Smooth muscle cell (in vitro differentiated cells): ENCODE measurements around the gene UBA3. TPM values are rescaled to one million over a fixed set of nuclear protein-coding genes. Genes with fewer than 3 reads are reported as not detected.

Experiments
- DNase-seq: peaks from one replicate; lab custom pipeline; 2025; ENCODE audit not compliant: unreplicated experiment; lab: John Stamatoyannopoulos, UW
- H2AFZ ChIP-seq: fragments of 200-600 bp; sonication (generic); 2 replicates; pipeline ENCODE4 v1.6.0; 2016; ENCODE audit warnings: antibody characterized with exemption, low read depth, mild to moderate bottlenecking
- H3F3A ChIP-seq: fragments of 200-600 bp; sonication (generic); 2 replicates; pipeline ENCODE4 v1.6.0; 2017; ENCODE audit warnings: antibody characterized with exemption, low read depth
- H3K27ac ChIP-seq: fragments of 200-600 bp; sonication (generic); 2 replicates; pipeline ENCODE4 v1.5.1; 2016; ENCODE audit warnings: low read depth, mild to moderate bottlenecking
- H3K27me3 ChIP-seq: fragments of 200-600 bp; sonication (generic); 2 replicates; pipeline ENCODE4 v1.6.1; 2016; ENCODE audit warnings: low read depth, mild to moderate bottlenecking
- H3K36me3 ChIP-seq: fragments of 200-600 bp; sonication (generic); 2 replicates; pipeline ENCODE4 v1.5.1; 2016; ENCODE audit warnings: low read depth
- H3K4me1 ChIP-seq: fragments of 200-600 bp; sonication (generic); 2 replicates; pipeline ENCODE4 v1.5.1; 2016; ENCODE audit warnings: low read depth
- H3K4me2 ChIP-seq: fragments of 200-600 bp; sonication (generic); 2 replicates; pipeline ENCODE4 v1.6.0; 2016; ENCODE audit warnings: mild to moderate bottlenecking
- H3K4me3 ChIP-seq: fragments of 200-600 bp; sonication (generic); 2 replicates; pipeline ENCODE4 v1.5.1; 2016; ENCODE audit warnings: mild to moderate bottlenecking
- H3K79me2 ChIP-seq: fragments of 200-600 bp; sonication (generic); 2 replicates; pipeline ENCODE4 v1.6.0; 2016; ENCODE audit warnings: low read depth, mild to moderate bottlenecking
- H3K9ac ChIP-seq: fragments of 200-600 bp; sonication (generic); 2 replicates; pipeline ENCODE4 v1.6.0; 2016; ENCODE audit warnings: low read depth
- H3K9me3 ChIP-seq: fragments of 200-600 bp; sonication (generic); replicated peaks from 2 replicates; pipeline ENCODE4 v1.5.1; 2016; ENCODE audit warnings: low read depth
- H4K20me1 ChIP-seq: fragments of 200-600 bp; sonication (generic); 2 replicates; pipeline ENCODE4 v1.6.0; 2016; ENCODE audit warnings: low read depth
- CTCF ChIP-seq: fragments of 200-600 bp; sonication (generic); IDR thresholded peaks from 2 replicates; pipeline ENCODE4 v1.5.1; 2017; ENCODE audit warnings: borderline replicate concordance, mild to moderate bottlenecking, antibody characterized with exemption; ENCODE audit not compliant: insufficient read depth, poor library complexity, severe bottlenecking
- WGBS: methylation state at CpG from one replicate; pipeline ENCODE4 v1.1.7; 2016; ENCODE audit warnings: low lambda C conversion rate; 5-methylcytosine and 5-hydroxymethylcytosine counted together
- polyA plus RNA-seq: library from polyadenylated mRNA; unstranded; fragments of >200 nt; fragmentation: Nextera tagmentation; extraction: Ambion mirVana; gene quantifications from 2 replicates; pipeline ENCODE4 v1.2.1, GENCODE V29; 2016
- total RNA-seq: library from RNA; depleted of rRNA; stranded (reverse); fragments of >200 nt; gene quantifications from 2 replicates; pipeline ENCODE4 v1.2.3, GENCODE V29; 2014

The UBA3 gene
- total and polyA plus RNA-seq, 2 experiments from 2014 or later: 47.5 to 71.2 TPM

DNA sequence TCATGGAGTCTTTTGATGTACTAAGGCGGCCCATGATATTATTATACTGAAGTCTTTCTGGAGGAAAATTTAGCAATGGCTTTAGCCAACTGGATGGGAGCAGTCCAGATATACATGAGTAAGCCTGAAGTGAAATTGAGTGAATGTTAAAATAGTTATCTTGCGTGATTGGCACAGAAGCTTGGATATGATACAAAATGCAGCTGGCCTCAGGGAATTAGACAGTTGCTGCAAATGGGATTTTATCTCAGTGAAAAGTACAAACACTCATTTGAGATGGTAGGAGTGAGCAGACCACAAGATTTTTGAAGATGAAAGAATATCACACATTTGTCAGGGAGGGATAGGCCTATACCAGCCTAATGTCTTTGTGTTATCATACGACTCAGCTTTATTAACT is 33.4 kb upstream of the UBA3 start:
- Histone ChIP-seq H3K4me3 (no peak overlapping the region), H3K4me2 (peak overlapping the region; percentile 3), H4K20me1 (no peaks in the 10 kb centered on the region), H3K27ac (peak overlapping the region; percentile 2), H2AFZ (no peak overlapping the region), H3F3A (peaks cover 8% of the 10 kb centered on the region), H3K4me1 (no peaks in the 10 kb centered on the region), H3K36me3 (no peaks in the 10 kb centered on the region), H3K9ac (no peak overlapping the region), H3K27me3 (no peaks in the 10 kb centered on the region), H3K79me2 (no peaks in the 10 kb centered on the region), H3K9me3 (no peaks in the 10 kb centered on the region)
- TF ChIP-seq CTCF: no peak
- no peak for DNase-seq
- 42% methylated on average over 3 of the region's 3 CpGs for WGBS

GRCh38 chr3:69110941-69111546 is 30.9 kb upstream of the UBA3 start:
- DNase-seq: no peak
- no peaks in the 10 kb centered on the region for H3K36me3 ChIP-seq
- no peaks in the 10 kb centered on the region for H3K27me3 ChIP-seq
- no peak overlapping the region for H3K4me2 ChIP-seq
- H3K9me3 ChIP-seq: no peaks in the 10 kb centered on the region
- H4K20me1 ChIP-seq: no peaks in the 10 kb centered on the region
- H3K79me2 ChIP-seq: no peaks in the 10 kb centered on the region
- H2AFZ ChIP-seq: no peak overlapping the region
- 79% methylated on average over 1 of the region's 1 CpG for WGBS
- H3K4me3 ChIP-seq: no peak overlapping the region
- H3K4me1 ChIP-seq: no peaks in the 10 kb centered on the region
- no peak overlapping the region for H3K9ac ChIP-seq
- TF ChIP-seq CTCF: no peak
- H3F3A ChIP-seq: peaks cover 8% of the 10 kb centered on the region
- H3K27ac ChIP-seq: no peak overlapping the region

DNA sequence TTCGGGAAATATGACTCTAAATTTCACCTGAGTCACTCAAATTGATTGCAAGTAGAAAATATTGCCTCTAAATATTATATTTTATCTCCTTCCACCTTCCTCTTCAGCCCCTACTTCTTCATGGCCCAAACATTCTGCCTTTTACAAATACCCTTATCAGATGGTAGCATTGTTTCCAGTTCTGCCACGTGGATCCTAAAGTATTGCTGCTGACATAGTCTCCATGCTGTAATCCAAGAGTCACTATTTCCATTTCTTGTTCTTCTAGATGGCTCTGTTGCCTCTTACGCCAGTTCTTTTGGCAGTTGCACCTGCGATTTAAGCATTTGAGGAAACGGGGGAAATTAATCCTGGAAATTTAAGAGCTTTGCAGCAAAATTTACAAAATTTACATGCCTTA is 28.6 kb upstream of the UBA3 start:
- H3K79me2 ChIP-seq: no peaks in the 10 kb centered on the region
- no peaks in the 10 kb centered on the region for H3K4me1 ChIP-seq
- 81% methylated on average over 5 of the region's 5 CpGs for WGBS
- no peak overlapping the region for H3K27ac ChIP-seq
- H3K4me2 ChIP-seq: no peak overlapping the region
- TF ChIP-seq CTCF: no peak
- H3K9me3 ChIP-seq: no peaks in the 10 kb centered on the region
- no peak for DNase-seq
- H3F3A ChIP-seq: peaks cover 8% of the 10 kb centered on the region
- no peak overlapping the region for H2AFZ ChIP-seq
- H3K4me3 ChIP-seq: no peak overlapping the region
- H4K20me1 ChIP-seq: no peaks in the 10 kb centered on the region
- no peaks in the 10 kb centered on the region for H3K27me3 ChIP-seq
- no peak overlapping the region for H3K9ac ChIP-seq
- no peaks in the 10 kb centered on the region for H3K36me3 ChIP-seq

DNA sequence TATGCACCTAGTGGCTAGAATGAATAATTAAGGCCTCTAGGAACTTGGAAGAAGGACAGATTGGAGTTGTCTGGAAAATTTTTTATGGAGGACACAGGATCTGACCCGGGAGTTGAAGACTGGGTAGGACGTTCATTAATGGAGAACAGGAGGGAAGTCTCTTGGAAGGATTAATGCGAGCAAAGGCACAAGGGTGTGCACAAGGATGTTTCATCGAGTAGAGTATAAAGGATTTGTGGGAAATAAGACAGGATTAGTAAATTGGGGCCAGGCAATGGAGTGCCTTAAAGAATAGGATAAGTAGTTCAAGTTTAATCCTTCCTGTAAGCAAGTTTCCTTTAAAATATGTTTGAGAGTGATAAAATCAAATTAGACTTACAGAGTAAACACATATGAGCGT is 27.7 kb upstream of the UBA3 start:
- no peak for TF ChIP-seq CTCF
- 59% methylated on average over 5 of the region's 5 CpGs for WGBS
- DNase-seq: no peak
- no peaks in the 10 kb centered on the region for H3K79me2 ChIP-seq
- H4K20me1 ChIP-seq: no peaks in the 10 kb centered on the region
- H3F3A ChIP-seq: no peaks in the 10 kb centered on the region
- no peak overlapping the region for H2AFZ ChIP-seq
- no peaks in the 10 kb centered on the region for H3K36me3 ChIP-seq
- H3K4me1 ChIP-seq: no peaks in the 10 kb centered on the region
- no peak overlapping the region for H3K4me3 ChIP-seq
- no peak overlapping the region for H3K9ac ChIP-seq
- no peaks in the 10 kb centered on the region for H3K27me3 ChIP-seq
- no peaks in the 10 kb centered on the region for H3K9me3 ChIP-seq
- no peak overlapping the region for H3K27ac ChIP-seq
- no peak overlapping the region for H3K4me2 ChIP-seq
